ENCODE data around the gene CPNE7. TPM values are rescaled to one million over a fixed set of nuclear protein-coding genes. Genes with fewer than 3 reads are reported as not detected.

CPNE7 gene
- total and polyA plus RNA-seq, 2 of the 13 experiments (the other 11 are each of a cell fraction or from before 2014, with no cell fraction given): 0.59 TPM; not detected in 1

- TF ChIP-seq ZNF18 (CRISPR knock-in tag; IDR thresholded peaks at IDR 0.05; ENCODE audit: insufficient replicate concordance) (peak; percentile 49), ZSCAN25 (CRISPR knock-in tag; IDR thresholded peaks at IDR 0.05) (no peak), CEBPB (IDR thresholded peaks at IDR 0.05; ENCODE audit: borderline replicate concordance, low read depth, low read length) (no peak), ZNF367 (CRISPR knock-in tag; IDR thresholded peaks at IDR 0.05; ENCODE audit: borderline replicate concordance) (no peak), BCL3 (CRISPR knock-in tag; IDR thresholded peaks at IDR 0.05) (no peak), SAFB2 (CRISPR knock-in tag; IDR thresholded peaks at IDR 0.05; ENCODE audit: borderline replicate concordance, low read depth) (0 out of 2 replicates have a peak, but pooled peaks have one; percentile 2), MED1 (CRISPR knock-in tag; IDR thresholded peaks at IDR 0.05) (peak; percentile 67), ZNF713 (CRISPR knock-in tag; IDR thresholded peaks at IDR 0.05) (peak; percentile 41; the same call in 1 of the 2 replicates), ZNF510 (CRISPR knock-in tag; IDR thresholded peaks at IDR 0.05; ENCODE audit: low read depth) (0 out of 2 replicates have a peak, but pooled peaks have one; percentile 60), ZNF788 (CRISPR knock-in tag; IDR thresholded peaks at IDR 0.05; ENCODE audit: borderline replicate concordance) (peak; percentile 82; the same call in 1 of the 2 replicates), AKAP8 (CRISPR knock-in tag; IDR thresholded peaks at IDR 0.05) (0 out of 2 replicates have a peak, but pooled peaks have one; percentile 42), FOXJ3 (CRISPR knock-in tag; IDR thresholded peaks at IDR 0.05; ENCODE audit: borderline replicate concordance) (no peak)
- TF ChIP-seq, protein P1, sequence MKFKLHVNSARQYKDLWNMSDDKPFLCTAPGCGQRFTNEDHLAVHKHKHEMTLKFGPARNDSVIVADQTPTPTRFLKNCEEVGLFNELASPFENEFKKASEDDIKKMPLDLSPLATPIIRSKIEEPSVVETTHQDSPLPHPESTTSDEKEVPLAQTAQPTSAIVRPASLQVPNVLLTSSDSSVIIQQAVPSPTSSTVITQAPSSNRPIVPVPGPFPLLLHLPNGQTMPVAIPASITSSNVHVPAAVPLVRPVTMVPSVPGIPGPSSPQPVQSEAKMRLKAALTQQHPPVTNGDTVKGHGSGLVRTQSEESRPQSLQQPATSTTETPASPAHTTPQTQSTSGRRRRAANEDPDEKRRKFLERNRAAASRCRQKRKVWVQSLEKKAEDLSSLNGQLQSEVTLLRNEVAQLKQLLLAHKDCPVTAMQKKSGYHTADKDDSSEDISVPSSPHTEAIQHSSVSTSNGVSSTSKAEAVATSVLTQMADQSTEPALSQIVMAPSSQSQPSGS (CRISPR knock-in tag; IDR thresholded peaks at IDR 0.05): peak; percentile 69; the same call in 1 of the 2 replicates
- TF ChIP-seq, protein P2, sequence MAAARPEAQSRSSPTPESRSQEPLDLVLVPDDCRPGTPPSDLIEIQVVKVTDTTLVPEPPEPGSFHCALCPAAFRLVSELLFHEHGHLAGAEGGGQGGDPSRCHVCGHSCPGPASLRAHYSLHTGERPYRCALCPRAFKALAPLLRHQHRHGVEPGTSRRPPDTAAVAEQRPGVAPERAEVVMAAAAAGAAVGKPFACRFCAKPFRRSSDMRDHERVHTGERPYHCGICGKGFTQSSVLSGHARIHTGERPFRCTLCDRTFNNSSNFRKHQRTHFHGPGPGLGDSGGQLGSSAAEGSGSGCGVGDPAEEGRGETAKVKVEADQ (CRISPR knock-in tag; IDR thresholded peaks at IDR 0.05; ENCODE audit: borderline replicate concordance): no peak
- TF ChIP-seq, protein P3, sequence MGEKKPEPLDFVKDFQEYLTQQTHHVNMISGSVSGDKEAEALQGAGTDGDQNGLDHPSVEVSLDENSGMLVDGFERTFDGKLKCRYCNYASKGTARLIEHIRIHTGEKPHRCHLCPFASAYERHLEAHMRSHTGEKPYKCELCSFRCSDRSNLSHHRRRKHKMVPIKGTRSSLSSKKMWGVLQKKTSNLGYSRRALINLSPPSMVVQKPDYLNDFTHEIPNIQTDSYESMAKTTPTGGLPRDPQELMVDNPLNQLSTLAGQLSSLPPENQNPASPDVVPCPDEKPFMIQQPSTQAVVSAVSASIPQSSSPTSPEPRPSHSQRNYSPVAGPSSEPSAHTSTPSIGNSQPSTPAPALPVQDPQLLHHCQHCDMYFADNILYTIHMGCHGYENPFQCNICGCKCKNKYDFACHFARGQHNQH (CRISPR knock-in tag; IDR thresholded peaks at IDR 0.05): peak; percentile 87
- TF ChIP-seq, protein P4, sequence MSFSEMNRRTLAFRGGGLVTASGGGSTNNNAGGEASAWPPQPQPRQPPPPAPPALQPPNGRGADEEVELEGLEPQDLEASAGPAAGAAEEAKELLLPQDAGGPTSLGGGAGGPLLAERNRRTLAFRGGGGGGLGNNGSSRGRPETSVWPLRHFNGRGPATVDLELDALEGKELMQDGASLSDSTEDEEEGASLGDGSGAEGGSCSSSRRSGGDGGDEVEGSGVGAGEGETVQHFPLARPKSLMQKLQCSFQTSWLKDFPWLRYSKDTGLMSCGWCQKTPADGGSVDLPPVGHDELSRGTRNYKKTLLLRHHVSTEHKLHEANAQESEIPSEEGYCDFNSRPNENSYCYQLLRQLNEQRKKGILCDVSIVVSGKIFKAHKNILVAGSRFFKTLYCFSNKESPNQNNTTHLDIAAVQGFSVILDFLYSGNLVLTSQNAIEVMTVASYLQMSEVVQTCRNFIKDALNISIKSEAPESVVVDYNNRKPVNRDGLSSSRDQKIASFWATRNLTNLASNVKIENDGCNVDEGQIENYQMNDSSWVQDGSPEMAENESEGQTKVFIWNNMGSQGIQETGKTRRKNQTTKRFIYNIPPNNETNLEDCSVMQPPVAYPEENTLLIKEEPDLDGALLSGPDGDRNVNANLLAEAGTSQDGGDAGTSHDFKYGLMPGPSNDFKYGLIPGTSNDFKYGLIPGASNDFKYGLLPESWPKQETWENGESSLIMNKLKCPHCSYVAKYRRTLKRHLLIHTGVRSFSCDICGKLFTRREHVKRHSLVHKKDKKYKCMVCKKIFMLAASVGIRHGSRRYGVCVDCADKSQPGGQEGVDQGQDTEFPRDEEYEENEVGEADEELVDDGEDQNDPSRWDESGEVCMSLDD (CRISPR knock-in tag; IDR thresholded peaks at IDR 0.05; ENCODE audit: borderline replicate concordance): no peak
- TF ChIP-seq, protein P5, sequence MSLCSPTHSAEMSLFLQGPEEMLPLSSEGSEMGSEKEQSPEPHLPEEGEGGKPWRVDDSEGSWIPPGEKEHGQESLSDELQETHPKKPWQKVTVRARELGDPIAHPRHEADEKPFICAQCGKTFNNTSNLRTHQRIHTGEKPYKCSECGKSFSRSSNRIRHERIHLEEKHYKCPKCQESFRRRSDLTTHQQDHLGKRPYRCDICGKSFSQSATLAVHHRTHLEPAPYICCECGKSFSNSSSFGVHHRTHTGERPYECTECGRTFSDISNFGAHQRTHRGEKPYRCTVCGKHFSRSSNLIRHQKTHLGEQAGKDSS (CRISPR knock-in tag; IDR thresholded peaks at IDR 0.05; ENCODE audit: borderline replicate concordance, low read depth): peak; percentile 53; the same call in 1 of the 2 replicates
Measured at GRCh38 chr16:89572485-89573205, 2.9 kb upstream of the CPNE7 start (continued).

Data from HepG2 (cell line).